Adrenal gland (tissue), 5 donors: Measurements from ENCODE around the gene C12orf54.

Source experiments
- CTCF ChIP-seq, 6 experiments: fragments of 450-650 bp in 4 of 6; fragments of 200-600 bp in 2 of 6; sonication (generic) in 1 of 6; IDR thresholded peaks; 1 replicate in 5 of 6; 2 replicates in 1 of 6; pipeline versions ENCODE4 v1.5.1 to v1.8.0; 2016 to 2021; ENCODE audit warnings: antibody characterized with exemption in 6 of 6, mild to moderate bottlenecking in 2 of 6, moderate library complexity in 1 of 6
- POLR2A ChIP-seq, 2 donors: fragments of 450-650 bp; IDR thresholded peaks; one replicate each; pipeline ENCODE4 v1.6.1; 2017; ENCODE audit warnings: antibody characterized with exemption in 2 of 2, mild to moderate bottlenecking in 2 of 2, moderate library complexity in 1 of 2
- donor health status: DM: no; HTN: no; CAD: no.

DNA sequence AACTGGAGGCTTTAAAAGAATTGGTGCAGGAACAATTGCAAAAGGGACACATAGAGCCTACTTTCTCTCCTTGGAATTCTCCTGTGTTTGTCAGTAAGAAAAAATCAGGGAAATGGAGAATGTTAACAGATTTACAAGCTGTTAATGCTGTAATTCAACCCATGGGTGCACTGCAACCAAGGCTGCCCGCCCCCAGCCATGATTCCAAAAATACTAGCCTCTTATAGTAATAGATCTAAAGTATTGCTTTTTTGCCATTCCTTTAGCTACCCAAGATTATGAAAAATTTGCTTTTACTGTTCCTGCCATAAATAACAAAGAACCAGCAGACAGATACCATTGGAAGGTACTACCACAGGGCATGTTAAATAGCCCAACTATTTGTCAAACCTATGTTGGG, 27.8 kb downstream of the C12orf54 start:
- TF ChIP-seq CTCF (IDR thresholded peaks at IDR 0.05) (no peak), POLR2A (IDR thresholded peaks at IDR 0.05) (no peak)
